Left ventricle myocardium inferior (tissue), 1 donor: ENCODE data around the gene MIB1. TPM values are rescaled to one million over a fixed set of nuclear protein-coding genes. Genes with fewer than 3 reads are reported as not detected.

Experiments
- DNase-seq: peaks from one replicate; pipeline ENCODE4 v3.0.0-alpha.2; 2020
- H3K27ac ChIP-seq: fragments of 200-600 bp; replicated peaks from 2 replicates; pipeline ENCODE4 v1.8.0; 2021
- H3K27me3 ChIP-seq: fragments of 200-600 bp; 2 replicates; pipeline ENCODE4 v1.8.0; 2021; ENCODE audit warnings: low read depth
- H3K36me3 ChIP-seq: fragments of 200-600 bp; 2 replicates; pipeline ENCODE4 v1.8.0; 2021
- H3K4me1 ChIP-seq: fragments of 200-600 bp; 2 replicates; pipeline ENCODE4 v1.8.0; 2021
- H3K4me3 ChIP-seq: fragments of 200-600 bp; 2 replicates; pipeline ENCODE4 v1.8.0; 2021; ENCODE audit warnings: mild to moderate bottlenecking, moderate library complexity
- H3K9me3 ChIP-seq: fragments of 200-600 bp; replicated peaks from 2 replicates; pipeline ENCODE4 v1.8.0; 2021
- intact Hi-C: fragments of 100-400 bp; cut with micrococcal nuclease; formaldehyde crosslinking; loops from one replicate; pipeline ENCODE4 v1.11.0; 2022
- total RNA-seq: library from RNA; stranded (reverse); fragmentation: NEBNext Ultra II Directional; extraction: Animal tissue kit (Norgen Biotek cat#: 25700); gene quantifications from one replicate; pipeline ENCODE4 v1.2.1, GENCODE V29; 2021
- TF ChIP-seq, protein P1 (sequence below): fragments of 200-600 bp; IDR thresholded peaks from 2 replicates; pipeline ENCODE4 v1.8.0; 2021; ENCODE audit warnings: antibody characterized with exemption, mild to moderate bottlenecking, borderline replicate concordance
- donor health status: DM: no; HTN: yes; CAD: no; lungs with severe emphysema.

MIB1 gene
- total RNA-seq, 1 donor from 2014 or later, result 19.5 TPM

DNA sequence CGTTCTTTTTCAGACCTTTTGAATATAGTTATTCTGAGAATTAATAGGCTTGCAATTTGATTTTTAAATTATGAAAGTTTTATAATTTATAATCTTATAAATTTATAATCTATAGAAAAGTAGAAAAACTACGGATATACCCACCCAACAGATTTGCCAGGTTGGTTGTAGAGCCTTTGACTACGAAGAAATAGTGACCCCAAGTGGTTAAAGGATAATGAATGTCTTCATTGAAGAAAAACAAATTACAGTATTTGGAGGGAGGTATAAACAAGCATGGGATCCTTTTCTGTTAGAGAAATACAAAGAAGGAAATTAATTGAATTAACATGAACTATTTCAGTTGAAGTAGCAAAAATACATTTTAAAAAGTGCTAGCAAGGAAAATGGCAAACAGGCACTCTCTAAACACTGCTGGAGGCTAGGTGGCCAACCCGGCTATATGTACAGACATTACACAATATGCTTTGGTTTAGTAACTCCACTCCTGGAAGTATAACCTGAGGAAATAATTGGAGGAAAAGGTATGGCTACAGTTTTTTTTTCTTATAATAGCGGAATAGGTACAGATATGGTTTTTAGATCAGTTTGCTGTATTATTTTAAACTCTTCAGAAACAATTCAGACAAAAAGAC, 110.9 kb downstream of the MIB1 start:
- intact Hi-C loops, result no loop called here
- no peak for DNase-seq
- H3K4me3 ChIP-seq, result no peak overlapping the region
- H3K27me3 ChIP-seq, result no peaks in the 10 kb centered on the region
- TF ChIP-seq, protein P1, sequence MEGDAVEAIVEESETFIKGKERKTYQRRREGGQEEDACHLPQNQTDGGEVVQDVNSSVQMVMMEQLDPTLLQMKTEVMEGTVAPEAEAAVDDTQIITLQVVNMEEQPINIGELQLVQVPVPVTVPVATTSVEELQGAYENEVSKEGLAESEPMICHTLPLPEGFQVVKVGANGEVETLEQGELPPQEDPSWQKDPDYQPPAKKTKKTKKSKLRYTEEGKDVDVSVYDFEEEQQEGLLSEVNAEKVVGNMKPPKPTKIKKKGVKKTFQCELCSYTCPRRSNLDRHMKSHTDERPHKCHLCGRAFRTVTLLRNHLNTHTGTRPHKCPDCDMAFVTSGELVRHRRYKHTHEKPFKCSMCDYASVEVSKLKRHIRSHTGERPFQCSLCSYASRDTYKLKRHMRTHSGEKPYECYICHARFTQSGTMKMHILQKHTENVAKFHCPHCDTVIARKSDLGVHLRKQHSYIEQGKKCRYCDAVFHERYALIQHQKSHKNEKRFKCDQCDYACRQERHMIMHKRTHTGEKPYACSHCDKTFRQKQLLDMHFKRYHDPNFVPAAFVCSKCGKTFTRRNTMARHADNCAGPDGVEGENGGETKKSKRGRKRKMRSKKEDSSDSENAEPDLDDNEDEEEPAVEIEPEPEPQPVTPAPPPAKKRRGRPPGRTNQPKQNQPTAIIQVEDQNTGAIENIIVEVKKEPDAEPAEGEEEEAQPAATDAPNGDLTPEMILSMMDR, result peak; percentile 60
- H3K4me1 ChIP-seq, result no peaks in the 10 kb centered on the region
- H3K27ac ChIP-seq, result no peak overlapping the region
- peaks cover 22% of the 10 kb centered on the region for H3K36me3 ChIP-seq
- no peaks in the 10 kb centered on the region for H3K9me3 ChIP-seq

DNA sequence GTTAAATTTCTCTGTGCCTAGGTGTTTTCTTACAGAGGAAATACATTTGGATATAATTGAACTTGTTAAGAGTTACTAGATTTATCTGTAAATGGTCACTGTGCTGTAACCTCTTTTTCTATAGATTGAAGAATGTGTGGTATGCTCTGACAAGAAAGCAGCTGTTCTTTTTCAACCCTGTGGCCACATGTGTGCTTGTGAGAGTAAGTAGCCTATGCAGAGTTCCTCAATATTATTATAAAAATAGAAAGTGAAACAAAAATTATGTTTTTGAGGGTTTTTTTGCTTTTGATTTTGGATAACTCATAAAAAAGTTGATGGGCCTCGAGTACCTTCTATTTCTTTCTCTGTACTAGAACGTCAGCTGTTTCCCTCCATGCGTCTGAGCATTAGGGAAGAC, 112.4 kb downstream of the MIB1 start:
- TF ChIP-seq, protein P1, result no peak
- no peak for DNase-seq
- Histone ChIP-seq H3K36me3 (peaks cover 15% of the 10 kb centered on the region), H3K4me1 (no peaks in the 10 kb centered on the region), H3K4me3 (no peak overlapping the region), H3K9me3 (no peaks in the 10 kb centered on the region), H3K27ac (no peak overlapping the region), H3K27me3 (no peaks in the 10 kb centered on the region)
- intact Hi-C loops, result no loop called here

DNA sequence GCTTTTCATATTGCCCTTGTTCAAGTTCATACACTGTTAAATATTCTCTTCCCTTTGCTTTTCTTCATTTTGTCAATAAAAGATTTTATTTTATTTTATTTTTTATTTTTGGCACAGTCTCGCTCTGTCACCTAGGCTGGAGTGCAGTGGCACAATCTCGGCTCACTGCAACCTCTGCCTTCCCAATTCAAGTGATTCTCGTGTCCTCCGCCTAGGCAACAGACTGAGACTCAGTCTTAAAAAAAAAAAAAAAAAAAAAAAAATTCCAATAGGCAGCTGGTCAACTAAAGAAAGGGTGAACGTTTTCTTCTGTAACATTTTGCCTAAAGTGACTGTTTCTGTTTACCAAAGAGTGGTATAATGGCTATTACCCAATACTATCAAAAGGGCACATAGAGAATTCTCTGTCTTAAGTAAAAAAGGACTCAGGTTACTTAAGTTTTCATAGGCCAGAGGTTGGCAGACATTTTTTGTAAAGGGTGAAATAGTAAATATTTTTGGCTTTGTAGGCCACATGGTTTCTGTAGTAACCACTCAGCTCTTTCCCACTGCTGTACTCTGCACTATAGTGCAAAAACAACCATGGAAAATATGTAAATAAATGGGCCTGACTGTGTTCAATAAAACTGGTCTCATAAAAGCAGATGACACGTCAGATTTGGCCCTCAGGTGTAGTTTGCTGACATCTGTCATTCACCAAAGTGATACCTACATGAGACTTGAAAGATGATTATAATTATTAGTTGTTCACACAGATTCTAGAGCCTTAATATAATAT, 113.4 kb downstream of the MIB1 start:
- Histone ChIP-seq H3K4me1 (no peaks in the 10 kb centered on the region), H3K36me3 (peaks cover 21% of the 10 kb centered on the region), H3K4me3 (no peak overlapping the region), H3K27ac (no peak overlapping the region), H3K9me3 (no peaks in the 10 kb centered on the region), H3K27me3 (no peaks in the 10 kb centered on the region)
- intact Hi-C loops, result no loop called here
- DNase-seq, result no peak
- TF ChIP-seq, protein P1, result no peak

DNA sequence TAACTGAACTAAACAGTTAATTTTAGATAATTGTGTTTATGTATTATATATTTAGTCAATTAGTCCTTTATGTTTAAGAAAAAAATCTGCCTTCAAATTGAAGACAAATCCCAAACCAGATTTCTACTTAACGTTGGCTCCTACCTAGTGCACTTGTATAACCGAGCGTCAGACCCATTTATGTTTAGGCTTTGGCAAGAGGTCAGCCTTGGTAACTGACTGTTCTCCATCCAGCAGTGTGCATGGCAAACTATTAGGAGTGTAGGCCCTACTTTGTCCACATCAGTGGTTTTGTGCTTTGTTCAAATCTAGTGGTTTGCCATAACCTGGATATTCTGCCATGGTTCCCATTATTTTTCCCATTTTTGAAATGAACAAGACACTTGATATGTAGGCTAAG, 114.8 kb downstream of the MIB1 start:
- intact Hi-C loops, result no loop called here
- DNase-seq, result no peak
- H3K27ac ChIP-seq, result no peak overlapping the region
- no peaks in the 10 kb centered on the region for H3K27me3 ChIP-seq
- H3K36me3 ChIP-seq, result peaks cover 32% of the 10 kb centered on the region
- no peaks in the 10 kb centered on the region for H3K4me1 ChIP-seq
- H3K9me3 ChIP-seq, result no peaks in the 10 kb centered on the region
- no peak overlapping the region for H3K4me3 ChIP-seq
- TF ChIP-seq, protein P1, result no peak

DNA sequence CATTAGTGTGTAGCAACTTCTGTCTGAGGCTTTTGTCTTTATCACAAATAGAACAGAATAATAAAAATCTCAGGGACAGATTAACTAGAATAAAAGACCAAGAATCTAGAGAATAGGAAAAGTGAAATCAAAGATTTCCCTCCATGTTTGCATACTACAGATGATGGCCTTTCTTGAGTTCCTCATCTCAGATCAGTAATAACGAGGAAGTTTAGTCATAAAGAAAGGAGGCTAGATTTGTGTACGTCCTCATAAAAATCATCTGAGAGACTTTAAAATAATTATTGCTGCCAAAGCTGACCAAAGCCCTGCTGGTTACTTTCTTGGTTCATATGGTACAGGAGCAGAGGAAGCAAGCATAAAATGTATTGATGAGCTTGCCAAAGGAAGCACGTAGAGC, 117.3 kb downstream of the MIB1 start:
- H3K36me3 ChIP-seq, result peaks cover 50% of the 10 kb centered on the region
- no peaks in the 10 kb centered on the region for H3K27me3 ChIP-seq
- H3K4me3 ChIP-seq, result no peak overlapping the region
- TF ChIP-seq, protein P1, result no peak
- no peak overlapping the region for H3K27ac ChIP-seq
- intact Hi-C loops, result no loop called here
- no peak for DNase-seq
- no peaks in the 10 kb centered on the region for H3K4me1 ChIP-seq
- H3K9me3 ChIP-seq, result no peaks in the 10 kb centered on the region
